Endothelial cell (in vitro differentiated cells): ENCODE data around the gene NME4. TPM values are rescaled to one million over a fixed set of nuclear protein-coding genes. Genes with fewer than 3 reads are reported as not detected.

Source experiments
- DNase-seq: peaks from one replicate; pipeline ENCODE4 v3.0.0; 2021; ENCODE audit warnings: low spot score
- H3K27ac Mint-ChIP-seq: one replicate; pipeline ENCODE4 v1.8.0; 2021; ENCODE audit warnings: mixed read lengths, inconsistent platforms; ENCODE audit not compliant: unreplicated experiment
- H3K27me3 Mint-ChIP-seq: one replicate; pipeline ENCODE4 v1.8.0; 2021; ENCODE audit warnings: mild to moderate bottlenecking, moderate library complexity, mixed read lengths, inconsistent platforms; ENCODE audit not compliant: unreplicated experiment
- H3K36me3 Mint-ChIP-seq: one replicate; pipeline ENCODE4 v1.8.0; 2021; ENCODE audit warnings: mild to moderate bottlenecking, low read depth, mixed read lengths, inconsistent platforms; ENCODE audit not compliant: unreplicated experiment
- H3K4me1 Mint-ChIP-seq: one replicate; pipeline ENCODE4 v1.8.0; 2021; ENCODE audit warnings: mild to moderate bottlenecking, mixed read lengths, inconsistent platforms; ENCODE audit not compliant: unreplicated experiment
- H3K4me3 Mint-ChIP-seq: one replicate; pipeline ENCODE4 v1.8.0; 2021; ENCODE audit warnings: mild to moderate bottlenecking, mixed read lengths, inconsistent platforms; ENCODE audit not compliant: unreplicated experiment
- H3K9me3 Mint-ChIP-seq: one replicate; pipeline ENCODE4 v1.8.0; 2021; ENCODE audit warnings: mixed read lengths, inconsistent platforms; ENCODE audit not compliant: unreplicated experiment
- total RNA-seq: library from RNA; stranded (reverse); fragmentation: NEBNext Ultra II Directional; extraction: Animal tissue kit (Norgen Biotek cat#: 25700); gene quantifications from one replicate; pipeline ENCODE4 v1.2.1, GENCODE V29; 2021; ENCODE audit not compliant: unreplicated experiment
- TF ChIP-seq, protein P1 (sequence below): fragments of 200-600 bp; sonication (generic); IDR thresholded peaks from one replicate; pipeline ENCODE4 v1.5.0; 2021; ENCODE audit warnings: antibody characterized with exemption; ENCODE audit not compliant: unreplicated experiment

NME4 gene
- total RNA-seq, 1 donor from 2014 or later: 139 TPM

DNA sequence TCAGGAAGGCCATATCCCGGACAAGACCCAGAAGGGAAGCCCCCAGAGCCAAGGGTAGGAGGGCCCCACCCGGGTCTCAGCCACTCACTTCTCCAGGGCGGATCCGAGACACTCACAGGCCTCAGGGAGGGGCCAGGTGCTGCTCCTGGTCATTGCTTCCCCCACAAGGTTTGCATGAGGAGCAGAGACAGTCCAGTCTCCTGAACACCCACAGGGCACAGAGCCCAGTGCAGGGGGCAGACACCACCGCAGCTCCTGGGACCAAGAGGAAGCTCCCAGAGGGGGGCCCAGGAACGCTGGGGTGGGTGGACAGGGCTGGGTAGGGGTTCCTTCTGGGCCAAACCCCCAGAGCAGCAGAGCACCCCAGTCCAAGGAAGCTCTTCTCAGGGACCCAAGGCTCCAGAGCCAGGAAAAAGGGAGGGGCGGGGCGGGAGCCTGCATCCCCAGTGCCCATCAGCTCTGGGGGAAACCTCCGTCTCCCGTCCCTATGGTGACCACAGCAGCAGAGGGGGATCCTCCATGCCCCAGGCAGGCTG, 26.0 kb upstream of the NME4 start:
- Mint-ChIP-seq H3K27me3 (peaks cover 10% of the 10 kb centered on the region), H3K4me3 (peak overlapping the region; percentile 93), H3K4me1 (peaks cover 2% of the 10 kb centered on the region), H3K27ac (peak overlapping the region; percentile 76), H3K9me3 (no peaks in the 10 kb centered on the region), H3K36me3 (peaks cover 16% of the 10 kb centered on the region)
- TF ChIP-seq, protein P1, sequence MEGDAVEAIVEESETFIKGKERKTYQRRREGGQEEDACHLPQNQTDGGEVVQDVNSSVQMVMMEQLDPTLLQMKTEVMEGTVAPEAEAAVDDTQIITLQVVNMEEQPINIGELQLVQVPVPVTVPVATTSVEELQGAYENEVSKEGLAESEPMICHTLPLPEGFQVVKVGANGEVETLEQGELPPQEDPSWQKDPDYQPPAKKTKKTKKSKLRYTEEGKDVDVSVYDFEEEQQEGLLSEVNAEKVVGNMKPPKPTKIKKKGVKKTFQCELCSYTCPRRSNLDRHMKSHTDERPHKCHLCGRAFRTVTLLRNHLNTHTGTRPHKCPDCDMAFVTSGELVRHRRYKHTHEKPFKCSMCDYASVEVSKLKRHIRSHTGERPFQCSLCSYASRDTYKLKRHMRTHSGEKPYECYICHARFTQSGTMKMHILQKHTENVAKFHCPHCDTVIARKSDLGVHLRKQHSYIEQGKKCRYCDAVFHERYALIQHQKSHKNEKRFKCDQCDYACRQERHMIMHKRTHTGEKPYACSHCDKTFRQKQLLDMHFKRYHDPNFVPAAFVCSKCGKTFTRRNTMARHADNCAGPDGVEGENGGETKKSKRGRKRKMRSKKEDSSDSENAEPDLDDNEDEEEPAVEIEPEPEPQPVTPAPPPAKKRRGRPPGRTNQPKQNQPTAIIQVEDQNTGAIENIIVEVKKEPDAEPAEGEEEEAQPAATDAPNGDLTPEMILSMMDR: no peak
- no peak for DNase-seq

GRCh38 chr16:371515-372301, 25.3 kb upstream of the NME4 start:
- Mint-ChIP-seq H3K4me1 (peaks cover 2% of the 10 kb centered on the region), H3K4me3 (no peak overlapping the region), H3K9me3 (no peaks in the 10 kb centered on the region), H3K36me3 (peaks cover 16% of the 10 kb centered on the region), H3K27me3 (peaks cover 10% of the 10 kb centered on the region), H3K27ac (no peak overlapping the region)
- TF ChIP-seq, protein P1: no peak
- no peak for DNase-seq

DNA sequence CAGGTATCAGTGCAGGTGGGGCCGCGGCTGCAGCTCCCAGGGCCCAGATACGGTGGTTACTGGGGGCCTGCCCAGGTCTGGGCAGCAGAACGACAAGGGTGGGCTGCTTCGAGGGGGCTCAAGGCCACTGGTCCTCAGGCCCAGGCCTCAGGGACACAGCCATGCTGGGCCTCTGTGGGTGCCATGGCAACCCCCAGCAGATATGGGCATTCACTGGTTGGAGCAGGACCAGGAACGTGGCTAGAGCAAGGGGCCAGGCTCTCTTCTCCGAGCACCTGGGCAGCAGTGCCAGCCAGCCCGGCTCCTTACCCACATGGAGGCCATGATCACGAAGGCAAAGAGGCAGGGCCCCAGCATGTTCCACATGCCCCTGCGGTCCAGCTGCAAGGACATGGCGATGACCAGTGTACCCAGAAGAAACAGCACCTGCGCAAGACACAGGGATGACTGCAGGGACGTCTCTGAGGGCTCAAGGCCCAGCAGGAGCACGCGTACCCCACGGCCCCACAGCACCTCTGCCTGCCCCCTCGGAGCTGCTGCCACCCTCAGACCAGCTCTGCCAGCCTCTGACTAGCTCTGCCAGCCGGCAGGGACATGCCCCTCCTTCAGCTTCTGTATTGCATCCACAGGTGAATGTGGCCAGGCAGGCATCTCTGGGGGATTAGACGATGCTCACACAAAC, 24.6 kb upstream of the NME4 start:
- H3K4me3 Mint-ChIP-seq: no peak overlapping the region
- peaks cover 10% of the 10 kb centered on the region for H3K27me3 Mint-ChIP-seq
- no peak for DNase-seq
- peaks cover 2% of the 10 kb centered on the region for H3K4me1 Mint-ChIP-seq
- no peak overlapping the region for H3K27ac Mint-ChIP-seq
- no peaks in the 10 kb centered on the region for H3K9me3 Mint-ChIP-seq
- TF ChIP-seq, protein P1: no peak
- H3K36me3 Mint-ChIP-seq: peaks cover 13% of the 10 kb centered on the region

DNA sequence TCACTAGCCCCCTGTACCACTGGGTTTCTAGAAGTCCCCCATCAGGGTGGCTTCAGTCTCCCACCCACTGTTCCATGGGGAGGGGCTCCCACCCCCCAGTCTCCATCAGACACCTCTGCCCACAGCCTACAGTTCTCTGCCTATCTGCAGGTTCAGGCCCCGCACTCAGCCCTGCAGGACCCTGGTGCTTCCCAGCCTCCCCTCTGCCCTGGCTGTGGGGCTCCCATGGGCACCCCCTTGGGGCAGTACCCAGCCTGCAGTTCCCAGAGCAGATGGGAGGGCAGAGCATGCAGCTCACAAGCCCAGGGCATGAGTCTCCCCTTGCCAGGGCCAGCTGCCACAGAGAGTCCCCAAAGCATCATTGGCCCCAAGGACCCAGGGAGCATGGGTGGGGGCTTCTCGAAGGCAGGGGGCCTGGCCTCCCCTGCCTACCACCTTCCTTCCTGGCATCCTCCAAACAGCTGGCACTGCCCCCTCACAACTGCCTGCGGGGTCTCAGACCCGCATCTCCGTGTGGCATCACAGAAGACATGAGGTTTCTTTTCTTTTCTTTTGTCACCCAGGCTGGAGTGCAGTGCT, 23.9 kb upstream of the NME4 start:
- DNase-seq: no peak
- Mint-ChIP-seq H3K4me1 (peaks cover 2% of the 10 kb centered on the region), H3K9me3 (no peaks in the 10 kb centered on the region), H3K36me3 (peaks cover 13% of the 10 kb centered on the region), H3K4me3 (peak overlapping the region; percentile 21), H3K27me3 (peaks cover 10% of the 10 kb centered on the region), H3K27ac (no peak overlapping the region)
- TF ChIP-seq, protein P1: no peak
